ENCODE data around the gene NHS.

- TF ChIP-seq, protein P1, sequence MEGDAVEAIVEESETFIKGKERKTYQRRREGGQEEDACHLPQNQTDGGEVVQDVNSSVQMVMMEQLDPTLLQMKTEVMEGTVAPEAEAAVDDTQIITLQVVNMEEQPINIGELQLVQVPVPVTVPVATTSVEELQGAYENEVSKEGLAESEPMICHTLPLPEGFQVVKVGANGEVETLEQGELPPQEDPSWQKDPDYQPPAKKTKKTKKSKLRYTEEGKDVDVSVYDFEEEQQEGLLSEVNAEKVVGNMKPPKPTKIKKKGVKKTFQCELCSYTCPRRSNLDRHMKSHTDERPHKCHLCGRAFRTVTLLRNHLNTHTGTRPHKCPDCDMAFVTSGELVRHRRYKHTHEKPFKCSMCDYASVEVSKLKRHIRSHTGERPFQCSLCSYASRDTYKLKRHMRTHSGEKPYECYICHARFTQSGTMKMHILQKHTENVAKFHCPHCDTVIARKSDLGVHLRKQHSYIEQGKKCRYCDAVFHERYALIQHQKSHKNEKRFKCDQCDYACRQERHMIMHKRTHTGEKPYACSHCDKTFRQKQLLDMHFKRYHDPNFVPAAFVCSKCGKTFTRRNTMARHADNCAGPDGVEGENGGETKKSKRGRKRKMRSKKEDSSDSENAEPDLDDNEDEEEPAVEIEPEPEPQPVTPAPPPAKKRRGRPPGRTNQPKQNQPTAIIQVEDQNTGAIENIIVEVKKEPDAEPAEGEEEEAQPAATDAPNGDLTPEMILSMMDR (IDR thresholded peaks at IDR 0.05), result no peak
- no peak for TF ChIP-seq ZFX (IDR thresholded peaks at IDR 0.05; ENCODE audit: borderline replicate concordance)
Observed at GRCh38 chrX:17481086-17481485, 106.1 kb downstream of the NHS start.
